22Rv1 (cell line): ENCODE data around the gene PTPN3.
"Not testable (repeated sequence)": the region's sequence is repeated elsewhere in the genome, so short reads cannot be mapped to it uniquely, and the experiment has no call there.

Experiments
- H3K27ac ChIP-seq: fragments of 450-650 bp; 2 replicates; pipeline ENCODE4 v1.5.1; 2017
- ZFX ChIP-seq: fragments of 450-650 bp; IDR thresholded peaks from 2 replicates; pipeline ENCODE4 v1.6.1; 2017; ENCODE audit warnings: antibody characterized with exemption, borderline replicate concordance
- TF ChIP-seq, protein P1 (sequence below): fragments of 450-650 bp; IDR thresholded peaks from 2 replicates; pipeline ENCODE4 v1.5.1; 2017; ENCODE audit warnings: mild to moderate bottlenecking

PTPN3 gene

GRCh38 chr9:109378316-109378715, 119.8 kb downstream of the PTPN3 start:
- TF ChIP-seq, protein P1, sequence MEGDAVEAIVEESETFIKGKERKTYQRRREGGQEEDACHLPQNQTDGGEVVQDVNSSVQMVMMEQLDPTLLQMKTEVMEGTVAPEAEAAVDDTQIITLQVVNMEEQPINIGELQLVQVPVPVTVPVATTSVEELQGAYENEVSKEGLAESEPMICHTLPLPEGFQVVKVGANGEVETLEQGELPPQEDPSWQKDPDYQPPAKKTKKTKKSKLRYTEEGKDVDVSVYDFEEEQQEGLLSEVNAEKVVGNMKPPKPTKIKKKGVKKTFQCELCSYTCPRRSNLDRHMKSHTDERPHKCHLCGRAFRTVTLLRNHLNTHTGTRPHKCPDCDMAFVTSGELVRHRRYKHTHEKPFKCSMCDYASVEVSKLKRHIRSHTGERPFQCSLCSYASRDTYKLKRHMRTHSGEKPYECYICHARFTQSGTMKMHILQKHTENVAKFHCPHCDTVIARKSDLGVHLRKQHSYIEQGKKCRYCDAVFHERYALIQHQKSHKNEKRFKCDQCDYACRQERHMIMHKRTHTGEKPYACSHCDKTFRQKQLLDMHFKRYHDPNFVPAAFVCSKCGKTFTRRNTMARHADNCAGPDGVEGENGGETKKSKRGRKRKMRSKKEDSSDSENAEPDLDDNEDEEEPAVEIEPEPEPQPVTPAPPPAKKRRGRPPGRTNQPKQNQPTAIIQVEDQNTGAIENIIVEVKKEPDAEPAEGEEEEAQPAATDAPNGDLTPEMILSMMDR: no peak
- no peak for TF ChIP-seq ZFX
- H3K27ac ChIP-seq: no peak overlapping the region

GRCh38 chr9:109372246-109372645, 125.9 kb downstream of the PTPN3 start:
- TF ChIP-seq, protein P1: no peak
- no peak for TF ChIP-seq ZFX
- no peak overlapping the region for H3K27ac ChIP-seq

DNA sequence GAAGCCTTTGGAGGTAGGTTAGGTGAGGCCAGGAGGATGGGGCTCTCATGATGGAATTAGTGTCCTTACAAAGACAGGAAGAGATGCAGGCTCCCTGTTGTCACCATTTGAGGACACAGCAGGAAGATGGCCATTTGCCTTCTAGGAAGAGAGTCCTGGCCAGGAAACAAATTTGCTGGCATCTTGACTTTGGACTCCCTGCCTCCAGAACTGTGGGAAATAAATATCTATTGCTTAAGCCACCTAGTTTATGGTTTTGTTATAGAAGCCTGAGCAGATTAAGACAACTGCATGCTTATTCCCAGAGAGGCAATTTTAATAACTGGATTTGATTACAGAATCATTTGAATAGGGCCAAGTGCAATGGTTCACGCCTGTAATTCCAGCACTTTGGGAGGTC, 126.7 kb downstream of the PTPN3 start:
- H3K27ac ChIP-seq: no peak overlapping the region
- TF ChIP-seq, protein P1: no peak
- no peak for TF ChIP-seq ZFX

- TF ChIP-seq, protein P1: no peak
- no peak for TF ChIP-seq ZFX
- H3K27ac ChIP-seq: no peak overlapping the region
Observed at GRCh38 chr9:109369285-109369684, 128.8 kb downstream of the PTPN3 start.

- no peak overlapping the region for H3K27ac ChIP-seq
- TF ChIP-seq, protein P1: no peak
- TF ChIP-seq ZFX: no peak
Observed at GRCh38 chr9:109360771-109361170, 137.3 kb downstream of the PTPN3 start.

- H3K27ac ChIP-seq: not testable (repeated sequence)
Observed at GRCh38 chr9:109358968-109359603, 139.0 kb downstream of the PTPN3 start.

DNA sequence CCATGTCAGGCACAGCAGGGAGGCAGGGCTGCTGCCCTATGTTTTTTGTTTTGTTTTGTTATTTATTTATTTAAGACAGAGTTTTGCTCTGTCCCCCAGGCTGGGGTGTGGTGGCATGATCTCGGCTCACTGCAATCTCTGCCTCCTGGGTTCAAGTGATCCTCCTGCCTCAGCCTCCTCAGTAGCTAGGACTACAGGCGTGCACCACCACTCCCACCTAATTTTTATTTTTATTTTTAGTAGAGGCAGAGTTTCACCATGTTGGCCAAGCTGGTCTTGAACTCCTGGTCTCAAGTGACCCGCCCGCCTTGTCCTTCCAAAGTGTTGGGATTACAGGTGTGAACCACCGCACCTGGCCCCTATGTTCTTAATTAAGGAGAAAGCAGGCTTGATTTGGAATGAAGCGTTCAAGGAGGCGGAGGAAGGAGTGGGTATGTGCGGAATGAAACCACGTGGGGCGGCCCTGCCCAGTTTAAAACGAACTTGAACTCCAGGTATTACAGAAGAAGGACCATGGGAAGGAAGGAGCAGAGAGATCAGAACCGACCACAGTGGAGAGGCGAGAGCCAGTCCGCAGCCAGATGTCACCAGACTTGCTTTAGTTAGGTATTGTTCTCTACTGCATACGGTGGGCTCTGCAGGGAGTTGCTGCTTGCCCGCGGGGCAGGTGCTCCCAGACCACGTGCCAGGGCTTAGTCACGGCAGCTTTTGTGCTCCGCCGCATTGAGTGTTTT, 142.4 kb downstream of the PTPN3 start:
- H3K27ac ChIP-seq: no peak overlapping the region
- no peak for TF ChIP-seq ZFX
- TF ChIP-seq, protein P1: no peak
